NCI-H1417 treated with DMSO at 0.1 percent for 48 hours (cell line): ENCODE measurements around the gene COL7A1.

Experiments
- DNase-seq: peaks from one replicate; lab custom pipeline; 2025; lab: John Stamatoyannopoulos, UW

Gene COL7A1

GRCh38 chr3:48591886-48592518, 3.1 kb downstream of the COL7A1 start:
- DNase-seq, result no peak

- DNase-seq, result no peak
Observed at GRCh38 chr3:48591436-48591835, 3.7 kb downstream of the COL7A1 start.

GRCh38 chr3:48588230-48588629, 6.9 kb downstream of the COL7A1 start:
- DNase-seq, result no peak

- no peak for DNase-seq
Observed at GRCh38 chr3:48587686-48588085, 7.4 kb downstream of the COL7A1 start.

- no peak for DNase-seq
Observed at GRCh38 chr3:48585411-48585810, 9.7 kb downstream of the COL7A1 start.

- DNase-seq, result no peak
Observed at GRCh38 chr3:48584836-48585235, 10.3 kb downstream of the COL7A1 start.

GRCh38 chr3:48581621-48582481, 13.3 kb downstream of the COL7A1 start:
- DNase-seq, result no peak

GRCh38 chr3:48576647-48577046, 18.5 kb downstream of the COL7A1 start:
- DNase-seq, result no peak

GRCh38 chr3:48575366-48575765, 19.8 kb downstream of the COL7A1 start:
- no peak for DNase-seq

GRCh38 chr3:48573973-48574585, 21.1 kb downstream of the COL7A1 start:
- no peak for DNase-seq

- DNase-seq, result no peak
Observed at GRCh38 chr3:48572517-48572916, 22.6 kb downstream of the COL7A1 start.

GRCh38 chr3:48571938-48572337, 23.2 kb downstream of the COL7A1 start:
- DNase-seq, result no peak

GRCh38 chr3:48569808-48570450, 25.2 kb downstream of the COL7A1 start:
- DNase-seq, result no peak

- DNase-seq, result no peak
Observed at GRCh38 chr3:48569400-48569799, 25.7 kb downstream of the COL7A1 start.

- DNase-seq, result no peak
Observed at GRCh38 chr3:48568476-48568875, 26.7 kb downstream of the COL7A1 start.

GRCh38 chr3:48567500-48567899, 27.6 kb downstream of the COL7A1 start:
- no peak for DNase-seq

- no peak for DNase-seq
Observed at GRCh38 chr3:48567090-48567489, 28.0 kb downstream of the COL7A1 start.

- no peak for DNase-seq
Observed at GRCh38 chr3:48566401-48566760, 28.7 kb downstream of the COL7A1 start.

GRCh38 chr3:48565591-48566400, 29.3 kb downstream of the COL7A1 start:
- DNase-seq, result no peak

GRCh38 chr3:48565186-48565585, 29.9 kb downstream of the COL7A1 start:
- no peak for DNase-seq

GRCh38 chr3:48564667-48565066, 30.5 kb downstream of the COL7A1 start:
- no peak for DNase-seq

GRCh38 chr3:48564022-48564421, 31.1 kb downstream of the COL7A1 start:
- no peak for DNase-seq
